Hepatocyte (in vitro differentiated cells): Measurements from ENCODE around the gene XAF1. TPM values are rescaled to one million over a fixed set of nuclear protein-coding genes. Genes with fewer than 3 reads are reported as not detected.
A peak's percentile ranks its signal among the peaks of the same experiment; 100 is the strongest.

Experiments
- DNase-seq: peaks from one replicate; pipeline ENCODE4 v3.0.0-alpha.2; 2016; ENCODE audit warnings: low spot score
- H2AFZ ChIP-seq: fragments of 200-600 bp; sonication (generic); 2 replicates; pipeline ENCODE4 v1.6.0; 2016; ENCODE audit warnings: antibody characterized with exemption, mild to moderate bottlenecking
- H3K27ac ChIP-seq: fragments of 200-600 bp; sonication (generic); 2 replicates; pipeline ENCODE4 v1.5.1; 2016; ENCODE audit warnings: mild to moderate bottlenecking
- H3K27me3 ChIP-seq: fragments of 200-600 bp; sonication (generic); 2 replicates; pipeline ENCODE4 v1.6.1; 2016
- H3K36me3 ChIP-seq: fragments of 200-600 bp; sonication (generic); replicated peaks from 2 replicates; pipeline ENCODE4 v1.5.1; 2016; ENCODE audit warnings: low read depth; ENCODE audit not compliant: insufficient read depth
- H3K4me1 ChIP-seq: fragments of 200-600 bp; sonication (generic); 2 replicates; pipeline ENCODE4 v1.5.1; 2016; ENCODE audit warnings: mild to moderate bottlenecking, moderate library complexity; ENCODE audit not compliant: insufficient read depth
- H3K4me2 ChIP-seq: fragments of 200-600 bp; sonication (generic); 2 replicates; pipeline ENCODE4 v1.6.0; 2016
- H3K4me3 ChIP-seq: fragments of 200-600 bp; sonication (generic); 2 replicates; pipeline ENCODE4 v1.5.1; 2016; ENCODE audit warnings: mild to moderate bottlenecking
- H3K79me2 ChIP-seq: fragments of 200-600 bp; sonication (generic); 2 replicates; pipeline ENCODE4 v1.6.0; 2017; ENCODE audit warnings: mild to moderate bottlenecking
- H3K9me2 ChIP-seq: fragments of 200-600 bp; sonication (generic); replicated peaks from 2 replicates; pipeline ENCODE4 v1.6.0; 2017; ENCODE audit warnings: mild to moderate bottlenecking; ENCODE audit not compliant: insufficient read depth
- H3K9me3 ChIP-seq: fragments of 200-600 bp; sonication (generic); 2 replicates; pipeline ENCODE4 v1.5.1; 2016; ENCODE audit warnings: low read depth, mild to moderate bottlenecking
- H4K20me1 ChIP-seq: fragments of 200-600 bp; sonication (generic); 2 replicates; pipeline ENCODE4 v1.6.0; 2016; ENCODE audit warnings: mild to moderate bottlenecking; ENCODE audit not compliant: insufficient read depth, poor library complexity, severe bottlenecking
- EZH2 ChIP-seq: fragments of 200-600 bp; sonication (generic); IDR thresholded peaks from 2 replicates; pipeline ENCODE4 v1.6.1; 2016; ENCODE audit warnings: antibody characterized with exemption, mild to moderate bottlenecking, borderline replicate concordance
- EZH2phosphoT487 ChIP-seq: fragments of 200-600 bp; sonication (generic); IDR thresholded peaks from one replicate; pipeline ENCODE4 v1.6.1; 2018; ENCODE audit warnings: antibody characterized with exemption, mild to moderate bottlenecking, low read depth, moderate library complexity; ENCODE audit not compliant: unreplicated experiment, severe bottlenecking
- WGBS: methylation state at CpG from one replicate; pipeline ENCODE4 v1.1.6; 2016; ENCODE audit warnings: low lambda C conversion rate; ENCODE audit errors: missing lambda C conversion rate; 5-methylcytosine and 5-hydroxymethylcytosine counted together
- polyA plus RNA-seq: library from polyadenylated mRNA; unstranded; fragments of >200 nt; fragmentation: Nextera tagmentation; extraction: Ambion mirVana; gene quantifications from 2 replicates; pipeline ENCODE4 v1.2.1, GENCODE V29; 2016
- total RNA-seq: library from RNA; depleted of rRNA; stranded (reverse); fragments of >200 nt; gene quantifications from 2 replicates; pipeline ENCODE4 v1.2.3, GENCODE V29; 2014
- TF ChIP-seq, protein P1 (sequence below): fragments of 200-600 bp; sonication (generic); IDR thresholded peaks from 2 replicates; pipeline ENCODE4 v1.5.1; 2016; ENCODE audit warnings: antibody characterized with exemption, mild to moderate bottlenecking; ENCODE audit not compliant: poor library complexity

Gene XAF1
- total and polyA plus RNA-seq, 2 experiments from 2014 or later = 1.9 to 3.3 TPM

GRCh38 chr17:6713130-6713917 lies 42.5 kb upstream of the XAF1 start, which contains the start of gene SLC13A5:
Gene SLC13A5, minus strand, starts transcription at chr17:6713369. Its CDS starts 36 bp downstream, at chr17:6713333.
- H3K4me2 ChIP-seq = peak within 1 kb of the TSS; percentile 88
- peak within 1 kb of the TSS; percentile 17 for H3K4me3 ChIP-seq
- no peaks in the 10 kb centered on the region for H3K36me3 ChIP-seq
- no peaks in the 10 kb centered on the region for H4K20me1 ChIP-seq
- DNase-seq = peak; percentile 84
- no peak within 1 kb of the TSS for H3K27ac ChIP-seq
- no peaks in the 10 kb centered on the region for H3K79me2 ChIP-seq
- H3K4me1 ChIP-seq = peaks cover 7% of the 10 kb centered on the region
- no peaks in the 10 kb centered on the region for H3K9me3 ChIP-seq
- H3K9me2 ChIP-seq = no peaks in the 10 kb centered on the region
- H3K27me3 ChIP-seq = peaks cover 21% of the 10 kb centered on the region
- TF ChIP-seq, protein P1, sequence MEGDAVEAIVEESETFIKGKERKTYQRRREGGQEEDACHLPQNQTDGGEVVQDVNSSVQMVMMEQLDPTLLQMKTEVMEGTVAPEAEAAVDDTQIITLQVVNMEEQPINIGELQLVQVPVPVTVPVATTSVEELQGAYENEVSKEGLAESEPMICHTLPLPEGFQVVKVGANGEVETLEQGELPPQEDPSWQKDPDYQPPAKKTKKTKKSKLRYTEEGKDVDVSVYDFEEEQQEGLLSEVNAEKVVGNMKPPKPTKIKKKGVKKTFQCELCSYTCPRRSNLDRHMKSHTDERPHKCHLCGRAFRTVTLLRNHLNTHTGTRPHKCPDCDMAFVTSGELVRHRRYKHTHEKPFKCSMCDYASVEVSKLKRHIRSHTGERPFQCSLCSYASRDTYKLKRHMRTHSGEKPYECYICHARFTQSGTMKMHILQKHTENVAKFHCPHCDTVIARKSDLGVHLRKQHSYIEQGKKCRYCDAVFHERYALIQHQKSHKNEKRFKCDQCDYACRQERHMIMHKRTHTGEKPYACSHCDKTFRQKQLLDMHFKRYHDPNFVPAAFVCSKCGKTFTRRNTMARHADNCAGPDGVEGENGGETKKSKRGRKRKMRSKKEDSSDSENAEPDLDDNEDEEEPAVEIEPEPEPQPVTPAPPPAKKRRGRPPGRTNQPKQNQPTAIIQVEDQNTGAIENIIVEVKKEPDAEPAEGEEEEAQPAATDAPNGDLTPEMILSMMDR = peak; percentile 31
- TF ChIP-seq EZH2 = no peak
- WGBS = 2% methylated on average over 36 of the region's 71 CpGs
- peak within 1 kb of the TSS; percentile 69 for H2AFZ ChIP-seq

DNA sequence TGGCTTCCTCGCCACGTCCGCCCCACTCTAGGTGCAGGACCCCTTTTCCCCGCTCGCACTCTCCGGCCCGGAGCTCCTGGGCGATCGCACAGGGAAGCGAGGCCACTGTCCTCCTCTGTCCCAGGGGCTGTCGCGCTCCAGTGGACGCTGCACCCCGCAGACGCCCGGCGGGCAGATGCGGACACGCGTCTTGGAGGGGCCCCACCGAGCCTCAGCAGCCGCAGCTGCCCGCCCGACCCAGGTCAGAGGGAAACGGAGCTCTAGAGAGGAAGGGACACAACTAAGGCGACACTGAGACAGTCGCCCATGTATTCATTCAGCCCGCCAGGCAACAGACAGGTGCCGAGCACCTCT lies 42.0 kb upstream of the XAF1 start:
- Histone ChIP-seq H4K20me1 (no peaks in the 10 kb centered on the region), H3K36me3 (no peaks in the 10 kb centered on the region), H3K4me2 (peak overlapping the region; percentile 88), H3K9me3 (no peaks in the 10 kb centered on the region), H3K4me3 (peak overlapping the region; percentile 17), H3K27me3 (peaks cover 21% of the 10 kb centered on the region), H3K27ac (no peak overlapping the region), H3K9me2 (no peaks in the 10 kb centered on the region), H2AFZ (peak overlapping the region; percentile 69), H3K79me2 (no peaks in the 10 kb centered on the region), H3K4me1 (peaks cover 7% of the 10 kb centered on the region)
- DNase-seq = no peak
- 9% methylated on average over 24 of the region's 29 CpGs for WGBS
- TF ChIP-seq, protein P1 = no peak
- no peak for TF ChIP-seq EZH2phosphoT487
- TF ChIP-seq EZH2 = no peak

GRCh38 chr17:6714315-6714874 lies 41.5 kb upstream of the XAF1 start:
- no peak overlapping the region for H3K27ac ChIP-seq
- H2AFZ ChIP-seq = peak overlapping the region; percentile 69
- TF ChIP-seq, protein P1 = no peak
- TF ChIP-seq EZH2 (peak; percentile 10), EZH2phosphoT487 (no peak)
- H3K9me3 ChIP-seq = no peaks in the 10 kb centered on the region
- H3K79me2 ChIP-seq = no peaks in the 10 kb centered on the region
- H3K36me3 ChIP-seq = no peaks in the 10 kb centered on the region
- H3K4me2 ChIP-seq = peak overlapping the region; percentile 88
- H4K20me1 ChIP-seq = no peaks in the 10 kb centered on the region
- DNase-seq = no peak
- peaks cover 7% of the 10 kb centered on the region for H3K4me1 ChIP-seq
- no peaks in the 10 kb centered on the region for H3K9me2 ChIP-seq
- 87% methylated on average over 7 of the region's 7 CpGs for WGBS
- no peak overlapping the region for H3K4me3 ChIP-seq
- peaks cover 21% of the 10 kb centered on the region for H3K27me3 ChIP-seq
